Adrenal gland (tissue), 5 donors: ENCODE data around the gene FUT1.

Experiments
- CTCF ChIP-seq, 6 experiments: fragments of 450-650 bp in 4 of 6; fragments of 200-600 bp in 2 of 6; sonication (generic) in 1 of 6; IDR thresholded peaks; 1 replicate in 5 of 6; 2 replicates in 1 of 6; pipeline versions ENCODE4 v1.5.1 to v1.8.0; 2016 to 2021; ENCODE audit warnings: antibody characterized with exemption in 6 of 6, mild to moderate bottlenecking in 2 of 6, moderate library complexity in 1 of 6
- POLR2A ChIP-seq, 2 donors: fragments of 450-650 bp; IDR thresholded peaks; one replicate each; pipeline ENCODE4 v1.6.1; 2017; ENCODE audit warnings: antibody characterized with exemption in 2 of 2, mild to moderate bottlenecking in 2 of 2, moderate library complexity in 1 of 2
- donor health status: DM: no; HTN: no; CAD: no.

GRCh38 chr19:48698046-48698445 is 54.4 kb downstream of the FUT1 start:
- no peak for TF ChIP-seq CTCF (IDR thresholded peaks at IDR 0.05)
- TF ChIP-seq POLR2A (IDR thresholded peaks at IDR 0.05) = no peak
